Measurements from ENCODE around the gene LAMTOR5. TPM values are rescaled to one million over a fixed set of nuclear protein-coding genes. Genes with fewer than 3 reads are reported as not detected.

LAMTOR5 gene
- total and polyA plus RNA-seq, 8 donors: 29.0 to 159 (median 46.4) TPM

DNA sequence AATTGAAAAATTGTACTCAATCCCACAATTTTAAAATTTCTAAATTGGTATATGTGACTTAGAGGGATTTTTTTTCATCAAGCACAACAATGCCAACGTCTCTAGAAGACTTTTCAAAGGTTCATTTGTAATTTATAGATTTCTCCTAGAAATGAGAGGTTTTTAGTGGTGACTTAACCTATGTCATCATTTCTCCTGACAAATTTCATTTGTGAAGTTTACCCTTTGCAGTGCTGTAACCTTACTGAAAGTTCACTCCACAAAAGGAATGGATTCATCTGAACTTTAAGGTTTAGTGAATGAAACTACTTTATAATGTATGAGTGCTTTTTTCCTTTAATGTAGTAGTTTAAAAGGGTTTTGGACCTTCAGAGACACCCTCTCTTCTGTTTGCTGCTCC is 52.2 kb downstream of the LAMTOR5 start:
- intact Hi-C loops (cut with DNase I): no loop called here
- no peak for ATAC-seq
- no peak overlapping the region for H3K4me3 ChIP-seq
- no peaks in the 10 kb centered on the region for H3K9me3 ChIP-seq
- H3K27me3 ChIP-seq: no peaks in the 10 kb centered on the region
- no peak for FAIRE-seq
- peaks cover 6 to 21% (median 8%) of the 10 kb centered on the region in 3 donors for H3K4me1 ChIP-seq
- 68 to 75% methylated on average over 1 of the region's 1 CpG for WGBS, 2 donors
- no peak for DNase-seq
- no peaks in the 10 kb centered on the region for H3K36me3 ChIP-seq
- TF ChIP-seq CTCF (IDR thresholded peaks at IDR 0.05): no peak
- H3K27ac ChIP-seq: no peak overlapping the region

Other genes with a start within 250 kb of the LAMTOR5 start
- 10 to 100 TPM in 3 of 6 donors, 1 to 10 TPM in 3; 7.8 to 18.6 (median 10.5) TPM for gene KCNC4, start 197.4 kb downstream of the LAMTOR5 start, total RNA-seq
- gene KCNC4, start 197.4 kb downstream of the LAMTOR5 start, polyA plus RNA-seq: 1 to 10 TPM; 5.4 to 5.8 TPM
- gene RBM15, start 68.3 kb downstream of the LAMTOR5 start, total RNA-seq: 10 to 100 TPM in 1 of 6 donors, 1 to 10 TPM in 5; 6.9 to 14.2 (median 8.5) TPM
- 1 to 10 TPM; 1.6 to 6.6 TPM for gene RBM15, start 68.3 kb downstream of the LAMTOR5 start, polyA plus RNA-seq
- 1 to 10 TPM in 2 of 6 donors, under 1 TPM in 4; 0.32 to 1.8 (median 0.71) TPM for gene SLC16A4, start 16.7 kb downstream of the LAMTOR5 start, total RNA-seq
- under 1 TPM; 0.52 to 0.53 TPM for gene SLC16A4, start 16.7 kb downstream of the LAMTOR5 start, polyA plus RNA-seq
- gene PROK1, start 43.5 kb upstream of the LAMTOR5 start, total RNA-seq: under 1 TPM in 1 of 6 donors, not detected in 5; 0.12 TPM
- under 1 TPM in 1 of 2 donors, not detected in 1; 0.53 TPM for gene PROK1, start 43.5 kb upstream of the LAMTOR5 start, polyA plus RNA-seq
- not detected for gene KCNA10, start 111.5 kb upstream of the LAMTOR5 start, total RNA-seq
- gene KCNA10, start 111.5 kb upstream of the LAMTOR5 start, polyA plus RNA-seq: not detected
- 1 to 10 TPM in 2 of 6 donors, under 1 TPM in 4; 0.40 to 1.6 (median 0.81) TPM for gene KCNA2, start 198.7 kb upstream of the LAMTOR5 start, total RNA-seq
- gene KCNA2, start 198.7 kb upstream of the LAMTOR5 start, polyA plus RNA-seq: under 1 TPM; 0.21 to 0.23 TPM

Data from pancreas (tissue), 10 donors.